OCI-LY7 (cell line): Measurements from ENCODE around the gene RAB22A. TPM values are rescaled to one million over a fixed set of nuclear protein-coding genes. Genes with fewer than 3 reads are reported as not detected.

Experiments used
- BruUV-seq: library from RNA; stranded (reverse); fragments of 400-500 nt; replicated peaks from 2 replicates; lab custom pipeline; 2021; lab: Mats Ljungman, UMichigan
- CTCF ChIA-PET: fragments of 300-600 bp; sonication (Branson Sonifier 250); formaldehyde crosslinking; loops from one replicate; lab custom pipeline; 2022; ENCODE audit warnings: antibody characterized with exemption; ENCODE audit not compliant: unreplicated experiment; lab: Charles Lee
- POLR2A ChIA-PET: fragments of 300-600 bp; sonication (Branson Sonifier 250); formaldehyde crosslinking; loops from one replicate; lab custom pipeline; 2022; ENCODE audit warnings: antibody characterized with exemption; lab: Charles Lee
- DNase-seq: peaks from one replicate; pipeline ENCODE4 v3.0.0-alpha.2; 2015; ENCODE audit warnings: low spot score
- H2AFZ ChIP-seq: fragments of 200-600 bp; sonication (generic), shearing (Covaris generic); 2 replicates; pipeline ENCODE4 v1.6.1; 2014; ENCODE audit warnings: mild to moderate bottlenecking, antibody characterized with exemption, low read length, moderate library complexity
- H3K27ac ChIP-seq: fragments of 200-600 bp; sonication (generic); 2 replicates; pipeline ENCODE4 v1.5.1; 2014; ENCODE audit warnings: mixed run types, low read depth, mild to moderate bottlenecking, moderate library complexity, low read length, inconsistent platforms; ENCODE audit not compliant: poor library complexity, severe bottlenecking
- H3K36me3 ChIP-seq: fragments of 200-600 bp; sonication (generic); 2 replicates; pipeline ENCODE4 v1.6.1; 2014; ENCODE audit warnings: mild to moderate bottlenecking, antibody characterized with exemption, low read length, moderate library complexity, mixed read lengths; ENCODE audit not compliant: insufficient read depth
- H3K4me1 ChIP-seq: fragments of 200-600 bp; sonication (generic); 2 replicates; pipeline ENCODE4 v1.5.1; 2014; ENCODE audit warnings: mild to moderate bottlenecking, low read length; ENCODE audit not compliant: insufficient read depth, poor library complexity, severe bottlenecking
- H3K4me2 ChIP-seq: fragments of 200-600 bp; sonication (generic); 2 replicates; pipeline ENCODE4 v1.6.1; 2014; ENCODE audit warnings: mild to moderate bottlenecking, low read length
- H3K4me3 ChIP-seq: fragments of 200-600 bp; sonication (generic); 2 replicates; pipeline ENCODE4 v1.5.1; 2014; ENCODE audit warnings: mild to moderate bottlenecking, low read depth, low read length; ENCODE audit not compliant: poor library complexity, severe bottlenecking
- H3K79me2 ChIP-seq: fragments of 200-600 bp; sonication (generic); 2 replicates; pipeline ENCODE4 v1.6.1; 2016; ENCODE audit warnings: low read depth, mild to moderate bottlenecking, low read length, moderate library complexity, mixed read lengths; ENCODE audit not compliant: insufficient read depth
- H3K9me2 ChIP-seq: fragments of 200-600 bp; sonication (generic); 2 replicates; pipeline ENCODE4 v1.6.1; 2016; ENCODE audit warnings: mild to moderate bottlenecking, low read length, mixed read lengths; ENCODE audit not compliant: insufficient read depth
- H3K9me3 ChIP-seq: fragments of 200-600 bp; sonication (generic); 2 replicates; pipeline ENCODE4 v1.6.1; 2014; ENCODE audit warnings: mild to moderate bottlenecking, mixed run types, low read length, mixed read lengths
- H4K20me1 ChIP-seq: fragments of 200-600 bp; sonication (generic); 2 replicates; pipeline ENCODE4 v1.6.1; 2014; ENCODE audit warnings: mild to moderate bottlenecking, antibody characterized with exemption, low read length, moderate library complexity, mixed read lengths; ENCODE audit not compliant: insufficient read depth
- EZH2phosphoT487 ChIP-seq: fragments of 200-600 bp; sonication (generic); IDR thresholded peaks from 2 replicates; pipeline ENCODE4 v1.6.1; 2018; ENCODE audit warnings: low read depth, borderline replicate concordance, mild to moderate bottlenecking, mixed run types, antibody characterized with exemption, low read length, moderate library complexity, mixed read lengths
- intact Hi-C: fragments of 100-400 bp; cut with micrococcal nuclease; formaldehyde crosslinking; loops from one replicate; pipeline ENCODE4 v1.10.0; 2022; ENCODE audit not compliant: unreplicated experiment
- total RNA-seq, 2 experiments: library from RNA; depleted of rRNA in 1 of 2; stranded (reverse); fragments of >200 nt in 1 of 2; shearing (Covaris generic) in 1 of 2; gene quantifications; 2 replicates each; pipeline ENCODE4 v1.2.3, GENCODE V29; 2014 to 2022
- TF ChIP-seq, protein P1 (sequence below): fragments of 200-600 bp; sonication (generic); conservative IDR thresholded peaks from 2 replicates; pipeline ENCODE4 v1.5.1; 2014; ENCODE audit warnings: mild to moderate bottlenecking, antibody characterized with exemption, low read length, moderate library complexity, mixed read lengths

The RAB22A gene
- total RNA-seq, 2 experiments from 2014 or later, result 7.0 to 13.4 TPM

DNA sequence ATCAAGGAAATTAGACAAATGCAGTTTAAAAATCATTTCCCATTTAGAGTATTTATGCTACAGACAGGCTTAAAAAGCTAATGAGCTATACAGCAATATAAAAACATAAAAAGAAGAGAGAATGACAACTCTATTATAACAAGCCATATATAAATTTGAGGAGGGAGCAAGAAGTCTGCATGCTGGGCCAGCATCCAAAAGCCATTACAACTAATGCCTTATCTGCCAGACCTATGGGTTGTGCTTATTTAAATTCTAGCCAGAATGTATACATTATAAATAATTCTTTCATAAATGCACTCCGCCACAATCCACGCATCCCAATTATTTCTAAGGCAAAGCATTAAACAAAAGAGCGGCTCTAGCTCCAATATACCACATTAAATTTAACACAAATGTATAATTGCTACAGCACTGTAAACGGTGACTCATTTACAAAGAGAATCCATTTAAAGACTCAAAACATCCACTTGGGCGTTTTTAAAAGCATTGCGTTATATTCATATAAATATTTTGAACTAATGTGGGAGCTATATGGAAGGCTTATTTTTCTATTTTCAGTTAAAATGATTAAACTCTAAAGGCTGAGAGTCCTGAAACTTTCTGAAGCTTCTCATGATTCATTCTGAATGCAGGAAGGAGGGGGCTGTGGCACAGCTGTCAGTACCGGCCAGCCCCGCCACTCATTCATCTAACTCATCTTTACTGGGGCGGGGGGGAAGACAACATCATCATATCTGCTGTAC is 37.7 kb upstream of the RAB22A start:
- no peak for TF ChIP-seq EZH2phosphoT487
- TF ChIP-seq, protein P1, sequence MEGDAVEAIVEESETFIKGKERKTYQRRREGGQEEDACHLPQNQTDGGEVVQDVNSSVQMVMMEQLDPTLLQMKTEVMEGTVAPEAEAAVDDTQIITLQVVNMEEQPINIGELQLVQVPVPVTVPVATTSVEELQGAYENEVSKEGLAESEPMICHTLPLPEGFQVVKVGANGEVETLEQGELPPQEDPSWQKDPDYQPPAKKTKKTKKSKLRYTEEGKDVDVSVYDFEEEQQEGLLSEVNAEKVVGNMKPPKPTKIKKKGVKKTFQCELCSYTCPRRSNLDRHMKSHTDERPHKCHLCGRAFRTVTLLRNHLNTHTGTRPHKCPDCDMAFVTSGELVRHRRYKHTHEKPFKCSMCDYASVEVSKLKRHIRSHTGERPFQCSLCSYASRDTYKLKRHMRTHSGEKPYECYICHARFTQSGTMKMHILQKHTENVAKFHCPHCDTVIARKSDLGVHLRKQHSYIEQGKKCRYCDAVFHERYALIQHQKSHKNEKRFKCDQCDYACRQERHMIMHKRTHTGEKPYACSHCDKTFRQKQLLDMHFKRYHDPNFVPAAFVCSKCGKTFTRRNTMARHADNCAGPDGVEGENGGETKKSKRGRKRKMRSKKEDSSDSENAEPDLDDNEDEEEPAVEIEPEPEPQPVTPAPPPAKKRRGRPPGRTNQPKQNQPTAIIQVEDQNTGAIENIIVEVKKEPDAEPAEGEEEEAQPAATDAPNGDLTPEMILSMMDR, result no peak
- intact Hi-C loops, result no loop called here
- Histone ChIP-seq H4K20me1 (no peaks in the 10 kb centered on the region), H2AFZ (no peak overlapping the region), H3K4me2 (no peak overlapping the region), H3K27ac (no peak overlapping the region), H3K9me3 (no peaks in the 10 kb centered on the region), H3K79me2 (no peaks in the 10 kb centered on the region), H3K4me1 (no peaks in the 10 kb centered on the region), H3K36me3 (no peaks in the 10 kb centered on the region), H3K4me3 (no peak overlapping the region), H3K9me2 (no peaks in the 10 kb centered on the region)
- POLR2A ChIA-PET, result interaction anchor here (0.5 to 0.7 kb wide), 2 partner anchors 172 to 1254 kb away, joined by 3 to 4 read pairs; no protein-coding TSS in a partner anchor
- BruUV-seq, result no TSS peak
- CTCF ChIA-PET, result no interaction called here
- no peak for DNase-seq

DNA sequence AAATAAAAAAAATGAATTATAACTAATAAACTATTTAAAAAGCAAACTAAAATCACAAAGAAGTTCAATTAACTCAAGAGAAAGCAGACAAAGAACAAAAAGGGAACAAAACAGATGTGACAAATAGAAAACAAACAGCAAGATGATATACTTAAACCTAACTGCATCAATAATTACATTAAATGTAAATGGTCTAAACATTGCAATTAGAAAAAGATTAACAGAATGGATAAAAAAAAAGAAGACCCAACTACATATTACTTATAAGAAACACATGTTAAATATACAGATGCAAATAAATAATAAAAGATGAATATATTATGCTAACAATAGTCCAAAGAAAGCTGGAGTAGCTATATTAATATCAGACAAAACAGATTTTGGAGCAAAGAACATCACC is 35.1 kb upstream of the RAB22A start:
- H3K9me3 ChIP-seq, result no peaks in the 10 kb centered on the region
- BruUV-seq, result no TSS peak
- H3K36me3 ChIP-seq, result no peaks in the 10 kb centered on the region
- H3K4me2 ChIP-seq, result no peak overlapping the region
- no peaks in the 10 kb centered on the region for H4K20me1 ChIP-seq
- TF ChIP-seq EZH2phosphoT487, result no peak
- TF ChIP-seq, protein P1, result no peak
- H3K4me3 ChIP-seq, result no peak overlapping the region
- no peaks in the 10 kb centered on the region for H3K4me1 ChIP-seq
- no peaks in the 10 kb centered on the region for H3K9me2 ChIP-seq
- intact Hi-C loops, result no loop called here
- POLR2A ChIA-PET, result no interaction called here
- CTCF ChIA-PET, result no interaction called here
- no peak for DNase-seq
- H3K27ac ChIP-seq, result no peak overlapping the region
- H3K79me2 ChIP-seq, result no peaks in the 10 kb centered on the region
- no peak overlapping the region for H2AFZ ChIP-seq

DNA sequence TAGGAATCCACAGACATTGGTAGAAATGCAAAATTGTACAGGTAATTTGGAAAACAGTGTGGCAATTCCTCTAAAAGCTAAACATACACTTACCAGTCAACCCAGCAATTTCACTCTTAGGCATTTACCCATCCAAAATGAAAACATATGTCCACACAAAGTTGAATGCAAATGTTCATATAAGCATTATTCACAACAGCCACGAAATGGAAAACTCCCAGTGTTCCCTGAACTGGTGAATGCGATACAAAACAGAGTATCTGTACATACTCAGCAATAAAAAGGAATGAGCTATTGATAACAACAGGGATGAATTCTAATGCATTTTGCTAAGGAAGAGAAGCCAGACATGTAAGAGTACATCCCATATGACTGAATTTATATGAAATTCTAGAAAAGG is 32.4 kb upstream of the RAB22A start:
- H3K27ac ChIP-seq, result no peak overlapping the region
- POLR2A ChIA-PET, result no interaction called here
- H3K9me3 ChIP-seq, result no peaks in the 10 kb centered on the region
- H3K79me2 ChIP-seq, result no peaks in the 10 kb centered on the region
- intact Hi-C loops, result no loop called here
- BruUV-seq, result no TSS peak
- H2AFZ ChIP-seq, result no peak overlapping the region
- H3K36me3 ChIP-seq, result no peaks in the 10 kb centered on the region
- H4K20me1 ChIP-seq, result no peaks in the 10 kb centered on the region; the same call in 1 of the 2 replicates
- H3K9me2 ChIP-seq, result no peaks in the 10 kb centered on the region
- no peak for TF ChIP-seq EZH2phosphoT487
- TF ChIP-seq, protein P1, result no peak
- CTCF ChIA-PET, result no interaction called here
- DNase-seq, result no peak
- H3K4me1 ChIP-seq, result no peaks in the 10 kb centered on the region
- H3K4me2 ChIP-seq, result no peak overlapping the region
- H3K4me3 ChIP-seq, result no peak overlapping the region
